ENCODE measurements around the gene PRKAG2. TPM values are rescaled to one million over a fixed set of nuclear protein-coding genes. Genes with fewer than 3 reads are reported as not detected.

The PRKAG2 gene
- total RNA-seq, 4 donors from 2014 or later, result 19.5 to 30.8 (median 27.6) TPM

DNA sequence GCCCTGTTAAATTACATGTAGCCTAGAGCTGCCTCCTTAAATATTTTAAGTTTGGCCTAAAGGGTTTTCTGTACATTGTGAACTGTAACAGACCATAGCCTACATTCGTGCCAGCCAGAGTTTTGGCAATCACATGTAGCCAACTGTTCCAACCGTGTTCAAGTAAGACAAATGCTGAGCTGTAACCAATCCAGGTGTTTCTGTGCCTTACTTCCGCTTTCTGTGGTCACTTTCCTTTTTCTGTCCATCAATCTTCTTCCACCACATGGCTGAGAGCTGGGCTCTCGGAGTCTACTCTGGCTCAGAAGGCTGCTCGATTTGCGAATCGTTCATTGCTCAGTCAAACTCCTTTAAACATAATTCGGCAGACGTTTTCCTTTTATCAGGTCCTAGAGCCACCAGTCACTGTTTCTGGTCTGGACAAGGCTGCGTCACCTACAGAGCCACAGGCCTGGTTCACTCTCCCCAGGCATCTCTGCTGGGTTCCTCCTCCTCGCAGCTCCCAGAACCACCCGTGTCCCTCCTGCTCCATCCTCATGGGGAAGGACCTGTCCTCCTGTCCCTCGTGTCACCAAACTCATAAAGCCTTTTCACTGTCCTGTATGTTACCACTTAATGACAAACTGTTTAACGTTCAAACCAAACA is 199.2 kb downstream of the PRKAG2 start:
- WGBS, 2 donors, result 74% methylated on average over 14 of the region's 14 CpGs
- TF ChIP-seq POLR2A (IDR thresholded peaks at IDR 0.05), result no peak
- TF ChIP-seq, protein P1, sequence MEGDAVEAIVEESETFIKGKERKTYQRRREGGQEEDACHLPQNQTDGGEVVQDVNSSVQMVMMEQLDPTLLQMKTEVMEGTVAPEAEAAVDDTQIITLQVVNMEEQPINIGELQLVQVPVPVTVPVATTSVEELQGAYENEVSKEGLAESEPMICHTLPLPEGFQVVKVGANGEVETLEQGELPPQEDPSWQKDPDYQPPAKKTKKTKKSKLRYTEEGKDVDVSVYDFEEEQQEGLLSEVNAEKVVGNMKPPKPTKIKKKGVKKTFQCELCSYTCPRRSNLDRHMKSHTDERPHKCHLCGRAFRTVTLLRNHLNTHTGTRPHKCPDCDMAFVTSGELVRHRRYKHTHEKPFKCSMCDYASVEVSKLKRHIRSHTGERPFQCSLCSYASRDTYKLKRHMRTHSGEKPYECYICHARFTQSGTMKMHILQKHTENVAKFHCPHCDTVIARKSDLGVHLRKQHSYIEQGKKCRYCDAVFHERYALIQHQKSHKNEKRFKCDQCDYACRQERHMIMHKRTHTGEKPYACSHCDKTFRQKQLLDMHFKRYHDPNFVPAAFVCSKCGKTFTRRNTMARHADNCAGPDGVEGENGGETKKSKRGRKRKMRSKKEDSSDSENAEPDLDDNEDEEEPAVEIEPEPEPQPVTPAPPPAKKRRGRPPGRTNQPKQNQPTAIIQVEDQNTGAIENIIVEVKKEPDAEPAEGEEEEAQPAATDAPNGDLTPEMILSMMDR (IDR thresholded peaks at IDR 0.05), result no peak
- H3K9me3 ChIP-seq, result no peaks in the 10 kb centered on the region
- intact Hi-C loops (cut with DNase I), result no loop called here
- no peak overlapping the region for H3K4me3 ChIP-seq (replicated peaks in 1 of 3)
- H3K36me3 ChIP-seq, result no peaks in the 10 kb centered on the region
- DNase-seq, result no peak
- no peaks in the 10 kb centered on the region for H3K27me3 ChIP-seq
- H3K4me1 ChIP-seq, result peaks cover 15 to 71% of the 10 kb centered on the region in 2 donors
- H3K27ac ChIP-seq, result peak overlapping the region; percentile 56 to 71 (median 70)

DNA sequence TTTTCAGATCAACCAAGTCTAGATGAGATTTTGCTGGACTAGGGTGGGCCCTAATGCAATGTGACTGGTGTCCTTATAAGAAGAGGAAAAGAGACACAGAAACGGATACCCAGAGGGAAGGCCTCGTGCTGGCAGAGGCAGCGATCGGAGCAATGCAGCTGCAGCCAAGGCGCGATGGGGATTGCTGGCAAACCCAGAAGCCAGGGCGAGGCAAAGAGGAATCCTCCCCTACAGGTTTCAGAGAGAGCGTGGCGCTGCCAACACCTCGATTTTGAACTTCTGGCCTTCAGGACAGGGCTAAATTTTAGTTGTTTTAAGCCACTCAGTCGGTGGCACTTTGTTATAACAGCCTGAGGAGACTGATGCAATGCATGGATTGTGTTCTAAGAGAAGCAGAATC is 200.2 kb downstream of the PRKAG2 start:
- H3K27ac ChIP-seq, result peak overlapping the region; percentile 56 to 71 (median 70)
- DNase-seq, result peak; percentile 78 to 82
- no peaks in the 10 kb centered on the region for H3K27me3 ChIP-seq
- WGBS, 2 donors, result 28 to 59% methylated on average over 11 of the region's 11 CpGs
- H3K9me3 ChIP-seq, result no peaks in the 10 kb centered on the region
- H3K36me3 ChIP-seq, result no peaks in the 10 kb centered on the region
- TF ChIP-seq POLR2A (IDR thresholded peaks at IDR 0.05), result peak in 1 of 2 donors; percentile 32
- TF ChIP-seq, protein P1 (IDR thresholded peaks at IDR 0.05), result peak in 1 of 6 experiments; percentile 16
- H3K4me3 ChIP-seq (replicated peaks in 1 of 3), result no peak overlapping the region
- intact Hi-C loops (cut with DNase I), result no loop called here
- H3K4me1 ChIP-seq, result peaks cover 15 to 63% of the 10 kb centered on the region in 2 donors

DNA sequence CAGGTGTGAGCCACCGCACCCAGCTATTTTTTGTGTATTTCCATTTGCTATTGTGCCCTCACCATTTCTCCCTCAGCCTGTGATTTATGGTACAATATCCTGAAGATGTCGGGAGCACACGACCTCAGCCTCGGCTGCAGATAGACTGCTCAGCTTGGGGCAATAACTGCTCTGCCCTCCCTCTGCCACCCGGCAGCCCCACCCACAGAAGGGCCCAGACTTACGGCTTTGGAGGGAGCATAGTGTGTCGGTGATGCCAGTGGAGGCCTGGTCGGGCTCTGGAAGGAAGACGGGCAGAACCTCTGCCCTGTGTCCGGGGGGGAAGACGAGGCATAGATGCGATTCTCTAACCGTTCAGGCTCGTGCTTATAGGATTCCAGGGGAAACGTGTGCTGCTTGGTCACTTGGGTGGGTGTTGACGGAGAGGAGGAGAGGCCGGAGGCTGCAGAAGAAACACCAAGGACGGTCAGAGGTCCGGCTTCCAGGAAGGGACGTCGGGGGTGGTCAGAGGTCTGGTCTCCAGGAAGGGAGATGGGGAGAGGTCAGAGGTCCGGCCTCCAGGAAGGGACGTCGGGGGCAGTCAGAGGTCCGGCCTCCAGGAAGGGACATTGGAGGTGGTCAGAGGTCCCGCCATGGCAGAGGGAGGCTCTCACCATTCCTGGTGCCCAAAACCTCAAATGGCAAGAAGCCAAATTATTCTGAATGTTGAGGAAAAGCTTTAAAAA is 201.6 kb downstream of the PRKAG2 start:
- no peak for DNase-seq
- Histone ChIP-seq H3K27ac (no peak overlapping the region), H3K27me3 (no peaks in the 10 kb centered on the region), H3K36me3 (no peaks in the 10 kb centered on the region), H3K4me1 (peaks cover 11 to 49% of the 10 kb centered on the region in 2 donors), H3K9me3 (no peaks in the 10 kb centered on the region), H3K4me3 (replicated peaks in 1 of 3) (no peak overlapping the region)
- 92 to 96% methylated on average over 24 to 26 of the region's 26 CpGs for WGBS, 2 donors
- intact Hi-C loops (cut with DNase I), result no loop called here
- no peak for TF ChIP-seq POLR2A (IDR thresholded peaks at IDR 0.05)
- TF ChIP-seq, protein P1 (IDR thresholded peaks at IDR 0.05), result no peak

DNA sequence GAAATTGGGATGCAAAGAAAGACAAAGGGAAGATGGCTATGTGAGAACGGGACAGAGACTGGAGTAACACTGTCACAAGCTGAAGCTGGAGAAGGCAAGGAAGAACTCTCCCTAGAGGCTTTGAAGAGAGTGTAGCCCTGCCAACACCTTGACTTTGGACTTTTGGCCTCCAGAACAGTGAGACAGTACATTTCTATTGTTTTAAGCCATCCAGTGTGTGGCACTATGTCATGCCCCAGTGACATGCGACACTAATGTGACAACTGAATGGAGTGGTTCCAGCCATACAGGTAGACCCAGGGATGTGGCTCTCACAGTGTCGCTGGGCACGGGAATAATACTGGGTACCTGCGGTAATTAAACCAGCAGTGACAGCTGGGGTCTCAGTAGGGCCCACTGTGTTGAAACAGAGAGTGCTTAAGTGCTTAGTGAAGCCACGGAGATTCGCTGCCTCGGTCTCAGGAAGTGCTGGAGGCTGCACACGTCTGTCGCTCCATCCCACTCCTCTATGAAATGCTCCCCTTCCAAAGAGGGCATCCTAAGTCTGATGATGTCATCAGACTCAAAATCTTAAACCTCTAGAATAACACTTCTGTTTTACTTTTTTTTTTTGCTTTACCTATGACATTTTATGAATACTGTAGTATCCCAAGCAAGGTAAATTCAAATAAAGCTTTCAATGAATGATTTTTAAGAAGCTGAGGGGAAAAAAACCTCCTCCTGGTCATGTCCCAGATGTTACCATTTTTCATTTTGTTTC is 202.6 kb downstream of the PRKAG2 start:
- Histone ChIP-seq H3K4me3 (replicated peaks in 1 of 3) (no peak overlapping the region), H3K9me3 (no peaks in the 10 kb centered on the region), H3K4me1 (peaks cover 11 to 39% of the 10 kb centered on the region in 2 donors), H3K36me3 (no peaks in the 10 kb centered on the region), H3K27me3 (no peaks in the 10 kb centered on the region), H3K27ac (no peak overlapping the region)
- peak in 1 of 2 donors; percentile 15 for TF ChIP-seq POLR2A (IDR thresholded peaks at IDR 0.05)
- TF ChIP-seq, protein P1 (IDR thresholded peaks at IDR 0.05), result no peak
- peak; percentile 53 to 60 for DNase-seq
- 63 to 75% methylated on average over 6 to 10 of the region's 10 CpGs for WGBS, 2 donors
- intact Hi-C loops (cut with DNase I), result loop anchor here (5.0 kb wide), 1 partner anchor 37 kb away; no protein-coding TSS in a partner anchor

Measured in thyroid gland (tissue), 4 donors.